ENCODE data around the gene USP17L18. TPM values are rescaled to one million over a fixed set of nuclear protein-coding genes. Genes with fewer than 3 reads are reported as not detected.

The USP17L18 gene, protein sequence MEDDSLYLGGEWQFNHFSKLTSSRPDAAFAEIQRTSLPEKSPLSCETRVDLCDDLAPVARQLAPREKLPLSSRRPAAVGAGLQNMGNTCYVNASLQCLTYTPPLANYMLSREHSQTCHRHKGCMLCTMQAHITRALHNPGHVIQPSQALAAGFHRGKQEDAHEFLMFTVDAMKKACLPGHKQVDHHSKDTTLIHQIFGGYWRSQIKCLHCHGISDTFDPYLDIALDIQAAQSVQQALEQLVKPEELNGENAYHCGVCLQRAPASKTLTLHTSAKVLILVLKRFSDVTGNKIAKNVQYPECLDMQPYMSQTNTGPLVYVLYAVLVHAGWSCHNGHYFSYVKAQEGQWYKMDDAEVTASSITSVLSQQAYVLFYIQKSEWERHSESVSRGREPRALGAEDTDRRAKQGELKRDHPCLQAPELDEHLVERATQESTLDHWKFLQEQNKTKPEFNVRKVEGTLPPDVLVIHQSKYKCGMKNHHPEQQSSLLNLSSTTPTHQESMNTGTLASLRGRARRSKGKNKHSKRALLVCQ
- total RNA-seq = not detected in 2 replicates

GRCh38 chr4:9247953-9248680 lies at the start of gene USP17L18:
Gene USP17L18, plus strand, starts transcription at chr4:9248630. Its CDS starts 0 bp downstream, at chr4:9248630.

DNA sequence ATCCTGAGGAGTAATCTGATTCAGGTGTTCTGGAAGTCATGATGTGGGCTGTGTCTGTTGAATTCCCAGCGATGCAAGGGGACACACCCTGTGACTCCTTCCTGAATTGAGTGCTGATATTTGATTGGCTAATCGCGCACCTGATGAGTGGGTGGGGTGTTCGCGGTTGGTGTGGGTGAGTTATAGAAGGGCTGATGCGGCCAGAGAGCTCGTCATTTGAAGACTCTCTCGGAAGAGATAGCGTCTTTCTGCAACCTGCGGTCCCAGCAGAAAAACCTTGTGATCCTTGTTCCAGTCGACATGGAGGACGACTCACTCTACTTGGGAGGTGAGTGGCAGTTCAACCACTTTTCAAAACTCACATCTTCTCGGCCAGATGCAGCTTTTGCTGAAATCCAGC lies 38.1 kb upstream of the USP17L18 start, which contains the start of gene USP17L10:
USP17L10 (plus strand) TSS at position 301 of the 400 bp plus-strand sequence; CDS start at position 301, 0 bp downstream.

DNA sequence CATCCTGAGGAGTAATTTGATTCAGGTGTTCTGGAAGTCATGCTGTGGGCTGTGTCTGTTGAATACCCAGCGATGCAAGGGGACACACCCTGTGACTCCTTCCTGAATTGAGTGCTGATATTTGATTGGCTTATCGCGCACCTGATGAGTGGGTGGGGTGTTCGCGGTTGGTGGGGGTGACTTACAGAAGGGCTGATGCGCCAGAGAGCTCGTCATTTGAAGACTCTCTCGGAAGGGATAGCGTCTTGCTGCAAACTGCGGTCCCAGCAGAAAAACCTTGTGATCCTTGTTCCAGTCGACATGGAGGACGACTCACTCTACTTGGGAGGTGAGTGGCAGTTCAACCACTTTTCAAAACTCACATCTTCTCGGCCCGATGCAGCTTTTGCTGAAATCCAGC lies 33.3 kb upstream of the USP17L18 start, which contains the start of gene USP17L11:
USP17L11 (plus strand) TSS at position 301 of the 400 bp plus-strand sequence; CDS start at position 301, 0 bp downstream.

DNA sequence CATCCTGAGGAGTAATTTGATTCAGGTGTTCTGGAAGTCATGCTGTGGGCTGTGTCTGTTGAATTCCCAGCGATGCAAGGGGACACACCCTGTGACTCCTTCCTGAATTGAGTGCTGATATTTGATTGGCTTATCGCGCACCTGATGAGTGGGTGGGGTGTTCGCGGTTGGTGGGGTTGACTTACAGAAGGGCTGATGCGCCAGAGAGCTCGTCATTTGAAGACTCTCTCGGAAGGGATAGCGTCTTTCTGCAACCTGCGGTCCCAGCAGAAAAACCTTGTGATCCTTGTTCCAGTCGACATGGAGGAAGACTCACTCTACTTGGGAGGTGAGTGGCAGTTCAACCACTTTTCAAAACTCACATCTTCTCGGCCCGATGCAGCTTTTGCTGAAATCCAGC lies 28.6 kb upstream of the USP17L18 start, which contains the start of gene USP17L12:
USP17L12 (plus strand) TSS at position 301 of the 400 bp plus-strand sequence; CDS start at position 301, 0 bp downstream.

DNA sequence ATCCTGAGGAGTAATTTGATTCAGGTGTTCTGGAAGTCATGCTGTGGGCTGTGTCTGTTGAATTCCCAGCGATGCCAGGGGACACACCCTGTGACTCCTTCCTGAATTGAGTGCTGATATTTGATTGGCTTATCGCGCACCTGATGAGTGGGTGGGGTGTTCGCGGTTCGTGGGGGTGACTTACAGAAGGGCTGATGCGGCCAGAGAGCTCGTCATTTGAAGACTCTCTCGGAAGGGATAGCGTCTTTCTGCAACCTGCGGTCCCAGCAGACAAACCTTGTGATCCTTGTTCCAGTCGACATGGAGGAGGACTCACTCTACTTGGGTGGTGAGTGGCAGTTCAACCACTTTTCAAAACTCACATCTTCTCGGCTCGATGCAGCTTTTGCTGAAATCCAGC lies 23.8 kb upstream of the USP17L18 start, which contains the start of gene USP17L13:
USP17L13 (plus strand) TSS at position 301 of the 400 bp plus-strand sequence; CDS start at position 301, 0 bp downstream.

DNA sequence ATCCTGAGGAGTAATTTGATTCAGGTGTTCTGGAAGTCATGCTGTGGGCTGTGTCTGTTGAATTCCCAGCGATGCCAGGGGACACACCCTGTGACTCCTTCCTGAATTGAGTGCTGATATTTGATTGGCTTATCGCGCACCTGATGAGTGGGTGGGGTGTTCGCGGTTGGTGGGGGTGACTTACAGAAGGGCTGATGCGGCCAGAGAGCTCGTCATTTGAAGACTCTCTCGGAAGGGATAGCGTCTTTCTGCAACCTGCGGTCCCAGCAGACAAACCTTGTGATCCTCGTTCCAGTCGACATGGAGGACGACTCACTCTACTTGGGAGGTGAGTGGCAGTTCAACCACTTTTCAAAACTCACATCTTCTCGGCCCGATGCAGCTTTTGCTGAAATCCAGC lies 14.3 kb upstream of the USP17L18 start, which contains the start of gene USP17L15:
USP17L15 (plus strand) TSS at position 301 of the 400 bp plus-strand sequence; CDS start at position 301, 0 bp downstream.

DNA sequence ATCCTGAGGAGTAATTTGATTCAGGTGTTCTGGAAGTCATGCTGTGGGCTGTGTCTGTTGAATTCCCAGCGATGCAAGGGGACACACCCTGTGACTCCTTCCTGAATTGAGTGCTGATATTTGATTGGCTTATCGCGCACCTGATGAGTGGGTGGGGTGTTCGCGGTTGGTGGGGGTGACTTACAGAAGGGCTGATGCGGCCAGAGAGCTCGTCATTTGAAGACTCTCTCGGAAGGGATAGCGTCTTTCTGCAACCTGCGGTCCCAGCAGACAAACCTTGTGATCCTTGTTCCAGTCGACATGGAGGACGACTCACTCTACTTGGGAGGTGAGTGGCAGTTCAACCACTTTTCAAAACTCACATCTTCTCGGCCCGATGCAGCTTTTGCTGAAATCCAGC lies 4.9 kb upstream of the USP17L18 start, which contains the start of gene USP17L17:
USP17L17 (plus strand) TSS at position 301 of the 400 bp plus-strand sequence; CDS start at position 301, 0 bp downstream.

GRCh38 chr4:9253078-9253477 lies 4.6 kb downstream of the USP17L18 start, which contains the start of gene USP17L19:
Gene USP17L19, plus strand, starts transcription at chr4:9253378. Its CDS starts 0 bp downstream, at chr4:9253378.

DNA sequence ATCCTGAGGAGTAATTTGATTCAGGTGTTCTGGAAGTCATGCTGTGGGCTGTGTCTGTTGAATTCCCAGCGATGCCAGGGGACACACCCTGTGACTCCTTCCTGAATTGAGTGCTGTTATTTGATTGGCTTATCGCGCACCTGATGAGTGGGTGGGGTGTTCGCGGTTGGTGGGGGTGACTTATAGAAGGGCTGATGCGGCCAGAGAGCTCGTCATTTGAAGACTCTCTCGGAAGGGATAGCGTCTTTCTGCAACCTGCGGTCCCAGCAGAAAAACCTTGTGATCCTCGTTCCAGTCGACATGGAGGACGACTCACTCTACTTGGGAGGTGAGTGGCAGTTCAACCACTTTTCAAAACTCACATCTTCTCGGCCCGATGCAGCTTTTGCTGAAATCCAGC lies 9.4 kb downstream of the USP17L18 start, which contains the start of gene USP17L20:
USP17L20 (plus strand) TSS at position 301 of the 400 bp plus-strand sequence; CDS start at position 301, 0 bp downstream.

DNA sequence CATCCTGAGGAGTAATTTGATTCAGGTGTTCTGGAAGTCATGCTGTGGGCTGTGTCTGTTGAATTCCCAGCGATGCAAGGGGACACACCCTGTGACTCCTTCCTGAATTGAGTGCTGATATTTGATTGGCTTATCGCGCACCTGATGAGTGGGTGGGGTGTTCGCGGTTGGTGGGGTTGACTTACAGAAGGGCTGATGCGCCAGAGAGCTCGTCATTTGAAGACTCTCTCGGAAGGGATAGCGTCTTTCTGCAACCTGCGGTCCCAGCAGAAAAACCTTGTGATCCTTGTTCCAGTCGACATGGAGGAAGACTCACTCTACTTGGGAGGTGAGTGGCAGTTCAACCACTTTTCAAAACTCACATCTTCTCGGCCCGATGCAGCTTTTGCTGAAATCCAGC lies 14.1 kb downstream of the USP17L18 start, which contains the start of gene USP17L21:
USP17L21 (plus strand) TSS at position 301 of the 400 bp plus-strand sequence; CDS start at position 301, 0 bp downstream.

GRCh38 chr4:9267319-9267718 lies 18.9 kb downstream of the USP17L18 start, which contains the start of gene USP17L22:
Gene USP17L22, plus strand, starts transcription at chr4:9267619. Its CDS starts 0 bp downstream, at chr4:9267619.

Other genes with a start within 250 kb of the USP17L18 start
- gene FAM90A26, start 78.2 kb upstream of the USP17L18 start, total RNA-seq = not detected in 2 replicates
- not detected in 2 replicates for gene USP17L10, start 38.0 kb upstream of the USP17L18 start, total RNA-seq
- gene USP17L11, start 33.2 kb upstream of the USP17L18 start, total RNA-seq = not detected in 2 replicates
- not detected in 2 replicates for gene USP17L12, start 28.5 kb upstream of the USP17L18 start, total RNA-seq
- gene USP17L13, start 23.7 kb upstream of the USP17L18 start, total RNA-seq = not detected in 2 replicates
- gene USP17L15, start 14.2 kb upstream of the USP17L18 start, total RNA-seq = not detected in 2 replicates
- gene USP17L17, start 4.8 kb upstream of the USP17L18 start, total RNA-seq = not detected in 2 replicates
- not detected in 2 replicates for gene USP17L19, start 4.7 kb downstream of the USP17L18 start, total RNA-seq
- not detected in 2 replicates for gene USP17L20, start 9.5 kb downstream of the USP17L18 start, total RNA-seq
- not detected in 2 replicates for gene USP17L21, start 14.2 kb downstream of the USP17L18 start, total RNA-seq
- gene USP17L22, start 19.0 kb downstream of the USP17L18 start, total RNA-seq = not detected in 2 replicates
- not detected in 2 replicates for gene USP17L24, start 76.5 kb downstream of the USP17L18 start, total RNA-seq
- gene USP17L25, start 81.3 kb downstream of the USP17L18 start, total RNA-seq = not detected in 2 replicates
- not detected in 2 replicates for gene USP17L26, start 86.0 kb downstream of the USP17L18 start, total RNA-seq
- gene USP17L5, start 90.8 kb downstream of the USP17L18 start, total RNA-seq = not detected in 2 replicates
- not detected in 2 replicates for gene USP17L27, start 95.5 kb downstream of the USP17L18 start, total RNA-seq
- gene USP17L28, start 100.3 kb downstream of the USP17L18 start, total RNA-seq = not detected in 2 replicates
- gene USP17L29, start 105.0 kb downstream of the USP17L18 start, total RNA-seq = not detected in 2 replicates
- gene USP17L30, start 114.5 kb downstream of the USP17L18 start, total RNA-seq = not detected in 2 replicates
- not detected in 2 replicates for gene DEFB131A, start 195.8 kb downstream of the USP17L18 start, total RNA-seq

Measured in smooth muscle cell of the umbilical artery (primary cell).